ENCODE results near the gene METRNL. TPM values are rescaled to one million over a fixed set of nuclear protein-coding genes. Genes with fewer than 3 reads are reported as not detected.

METRNL gene
- polyA plus RNA-seq, 3 donors: 34.3 to 65.4 (median 61.8) TPM

DNA sequence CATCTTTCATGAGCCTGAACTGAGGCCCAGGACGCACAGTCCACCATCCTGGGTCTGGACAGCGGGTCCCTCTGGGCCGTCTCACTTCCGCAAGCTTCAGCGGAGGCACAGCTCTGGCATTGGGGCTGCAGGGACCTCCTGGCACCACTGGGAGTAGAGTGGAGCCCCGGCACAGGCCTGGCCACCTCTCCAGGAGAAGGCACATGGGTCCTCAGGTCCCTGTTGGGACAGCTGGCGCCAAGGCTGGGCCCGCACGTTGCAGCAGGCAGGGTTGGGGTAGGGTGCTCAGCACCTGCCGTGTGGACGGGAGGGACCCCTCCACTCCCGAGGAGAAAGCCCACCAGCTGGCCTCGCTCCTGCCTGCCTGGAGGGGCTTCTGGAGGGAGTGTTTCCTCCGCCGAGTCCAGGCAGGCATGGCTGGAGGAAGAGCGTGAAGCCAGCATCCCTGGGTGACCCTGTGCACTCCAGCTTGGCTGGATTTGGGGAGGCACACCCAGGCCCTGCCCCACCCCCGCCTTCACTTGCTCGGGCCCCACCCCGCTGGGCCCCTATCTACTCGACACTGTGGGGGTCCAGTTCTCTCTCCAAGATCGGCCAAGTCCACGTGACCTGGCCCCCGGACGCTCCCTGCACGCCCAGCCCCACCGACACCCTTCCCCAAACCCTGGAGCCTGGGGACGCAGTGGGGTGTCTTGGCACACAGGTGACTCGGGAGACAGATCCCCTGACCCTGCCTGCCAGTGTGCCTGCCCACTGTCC is 6.6 kb upstream of the METRNL start:
- DNase-seq (ENCODE audit: extremely low read depth in 1 of 11, low read depth in 9 of 11, low spot score in 4 of 11): no peak

DNA sequence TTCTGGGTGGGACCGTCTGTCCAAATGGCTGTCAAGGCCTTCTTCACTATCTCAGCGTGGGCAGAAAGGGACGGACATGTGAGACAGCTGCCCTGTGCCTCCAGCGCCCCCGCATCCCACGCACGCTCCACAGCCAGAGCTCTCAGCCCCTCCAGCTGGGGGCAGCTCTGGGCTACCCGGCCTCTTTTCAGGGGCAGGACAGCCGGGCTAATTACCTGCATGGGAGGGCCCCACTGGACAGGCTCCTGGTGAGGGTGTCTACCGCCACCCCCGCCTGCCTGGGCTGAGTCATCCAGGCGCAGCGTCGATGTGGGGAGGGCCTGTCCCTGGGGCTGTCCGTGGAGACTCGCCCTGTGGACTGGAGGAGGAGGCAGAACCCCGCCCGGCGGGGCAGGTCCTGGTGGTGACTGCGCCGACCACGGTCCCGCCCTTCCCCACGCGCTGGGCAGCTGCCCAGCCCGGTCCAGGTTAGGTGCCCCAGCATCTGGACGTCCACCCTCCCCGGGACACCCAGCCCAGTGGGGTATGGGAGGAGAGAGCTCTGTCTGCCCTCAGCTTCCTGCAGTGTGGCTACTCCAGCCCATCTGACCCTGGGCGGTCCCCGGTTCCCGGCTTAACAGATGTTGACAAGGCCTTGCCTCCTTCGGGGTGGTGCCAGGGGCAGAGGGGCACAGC is 5.9 kb upstream of the METRNL start:
- DNase-seq (ENCODE audit: extremely low read depth in 1 of 11, low read depth in 9 of 11, low spot score in 4 of 11): no peak

DNA sequence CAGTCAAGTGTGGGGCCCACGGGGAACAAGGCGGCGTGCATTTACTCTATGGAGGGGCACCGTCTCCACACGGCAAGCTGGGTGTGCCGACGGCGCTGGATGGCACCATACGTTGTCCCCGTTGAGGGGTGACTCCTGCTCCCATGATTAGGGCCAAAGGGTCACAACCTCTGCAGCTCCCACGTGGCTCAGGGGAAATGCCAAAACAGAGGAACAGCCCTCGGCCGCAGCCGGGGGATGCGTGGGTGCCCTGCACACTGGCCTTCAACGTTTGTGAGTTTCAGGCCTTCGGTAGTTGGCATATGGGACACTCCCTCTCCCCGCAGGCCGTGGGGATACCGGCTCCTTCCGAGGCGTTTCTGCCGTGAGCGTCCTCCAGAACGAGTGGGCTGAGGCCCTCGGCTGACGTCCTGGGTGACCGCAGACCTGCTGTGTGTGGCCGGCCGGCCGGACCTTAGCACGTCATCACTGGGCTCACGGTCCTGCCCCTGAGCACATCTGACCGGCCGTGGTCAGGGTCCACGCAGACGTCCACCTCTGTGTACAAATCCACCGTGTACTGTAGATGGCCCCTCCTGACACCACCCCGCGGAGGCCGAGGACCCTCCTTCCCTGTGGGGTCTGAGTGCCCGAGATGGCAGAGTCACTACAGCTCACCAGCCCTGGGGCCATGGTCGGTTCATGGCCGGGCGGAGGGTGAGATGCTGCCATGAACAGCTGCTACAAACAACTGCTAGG is 4.8 kb upstream of the METRNL start:
- no peak for DNase-seq (ENCODE audit: extremely low read depth in 1 of 11, low read depth in 9 of 11, low spot score in 4 of 11)

DNA sequence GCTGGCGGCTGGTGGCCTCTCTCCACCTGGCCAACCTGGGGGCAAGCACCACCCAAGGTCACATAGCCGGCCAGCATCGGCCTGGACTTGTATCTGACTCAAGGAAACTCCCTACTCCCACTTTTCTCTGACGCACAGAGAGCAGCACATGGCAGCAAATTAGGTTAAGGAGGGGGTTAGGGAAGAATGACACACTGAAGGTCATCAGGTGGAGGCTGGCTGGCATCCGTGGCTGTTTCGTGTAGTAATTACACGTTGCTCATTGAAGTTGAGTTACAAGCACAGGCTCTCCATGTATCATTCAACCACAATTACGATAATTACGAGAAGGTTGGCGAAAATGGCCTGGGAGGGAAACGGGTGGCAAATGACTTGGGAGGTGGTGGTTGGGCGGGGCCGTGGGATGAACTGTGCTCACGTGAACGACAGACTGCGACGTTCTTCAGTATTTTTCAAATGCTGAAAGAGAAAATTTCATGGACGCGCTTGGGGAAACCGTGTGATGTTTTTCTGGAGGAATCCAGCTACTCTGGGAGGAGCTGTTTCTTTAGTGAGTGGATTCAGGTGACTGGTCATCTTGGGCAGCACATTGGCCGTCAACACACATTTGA is 4.0 kb upstream of the METRNL start:
- DNase-seq (ENCODE audit: extremely low read depth in 1 of 11, low read depth in 9 of 11, low spot score in 4 of 11): no peak

DNA sequence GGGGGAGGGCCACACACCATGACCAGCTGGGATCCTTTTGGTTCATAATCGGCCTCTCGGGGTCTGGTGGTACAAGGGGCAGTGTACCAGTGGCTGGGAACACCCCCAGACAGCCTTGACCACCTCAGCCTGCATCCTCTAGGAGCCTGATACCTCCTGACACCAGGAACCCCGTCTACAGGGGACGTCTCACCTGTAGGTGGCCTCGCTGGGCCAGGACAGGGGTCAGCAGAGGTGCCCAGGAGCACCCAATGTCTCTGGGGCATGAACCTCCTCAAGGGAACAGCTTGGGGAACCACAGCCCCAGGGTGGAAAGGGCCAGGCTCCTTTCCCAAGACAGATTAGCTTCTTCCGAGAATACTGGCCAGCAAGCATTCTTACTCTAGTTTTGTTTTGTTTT is 2.5 kb upstream of the METRNL start:
- no peak for DNase-seq (ENCODE audit: extremely low read depth in 1 of 11, low read depth in 9 of 11, low spot score in 4 of 11)

DNA sequence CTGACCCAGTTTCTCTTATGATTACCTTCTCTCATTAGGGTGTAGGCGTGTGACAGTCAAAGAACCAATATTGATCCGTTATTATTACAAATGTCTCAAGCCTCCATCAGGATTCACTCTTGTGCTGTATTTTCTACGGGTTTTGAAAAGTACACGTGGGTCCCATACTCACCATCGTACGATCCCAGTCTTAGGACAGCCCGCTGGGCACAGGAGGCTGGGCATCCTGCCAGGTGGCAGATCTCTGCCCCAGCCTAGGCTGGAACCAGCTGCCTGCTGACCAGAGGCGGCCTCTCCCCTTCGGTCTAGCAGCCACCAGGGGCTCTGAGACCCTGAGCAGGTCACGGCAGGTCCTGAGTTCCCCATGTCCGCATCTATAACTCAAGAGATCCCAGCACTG is 2.0 kb upstream of the METRNL start:
- no peak for DNase-seq (ENCODE audit: extremely low read depth in 1 of 11, low read depth in 9 of 11, low spot score in 4 of 11)

DNA sequence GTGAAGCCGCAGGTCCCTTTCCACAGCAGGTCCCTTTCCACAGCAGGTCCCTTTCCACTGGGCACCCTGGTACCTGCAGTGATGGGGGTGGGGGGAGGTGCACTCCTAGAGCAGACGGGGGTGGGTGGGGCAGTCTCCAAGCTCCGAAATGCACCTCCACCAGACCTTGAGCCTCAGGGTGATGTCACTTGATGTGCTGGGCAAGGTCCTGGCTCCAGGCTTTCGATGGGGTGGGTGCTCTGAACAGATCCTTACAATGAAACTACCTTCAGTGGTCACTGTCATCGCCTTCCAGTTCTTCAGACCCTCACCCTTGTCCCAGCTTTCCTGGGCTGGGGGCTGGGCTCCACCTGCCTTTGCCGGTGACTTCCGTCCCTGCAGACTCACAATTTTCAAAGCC is 1.5 kb upstream of the METRNL start:
- no peak for DNase-seq (ENCODE audit: extremely low read depth in 1 of 11, low read depth in 9 of 11, low spot score in 4 of 11)

DNA sequence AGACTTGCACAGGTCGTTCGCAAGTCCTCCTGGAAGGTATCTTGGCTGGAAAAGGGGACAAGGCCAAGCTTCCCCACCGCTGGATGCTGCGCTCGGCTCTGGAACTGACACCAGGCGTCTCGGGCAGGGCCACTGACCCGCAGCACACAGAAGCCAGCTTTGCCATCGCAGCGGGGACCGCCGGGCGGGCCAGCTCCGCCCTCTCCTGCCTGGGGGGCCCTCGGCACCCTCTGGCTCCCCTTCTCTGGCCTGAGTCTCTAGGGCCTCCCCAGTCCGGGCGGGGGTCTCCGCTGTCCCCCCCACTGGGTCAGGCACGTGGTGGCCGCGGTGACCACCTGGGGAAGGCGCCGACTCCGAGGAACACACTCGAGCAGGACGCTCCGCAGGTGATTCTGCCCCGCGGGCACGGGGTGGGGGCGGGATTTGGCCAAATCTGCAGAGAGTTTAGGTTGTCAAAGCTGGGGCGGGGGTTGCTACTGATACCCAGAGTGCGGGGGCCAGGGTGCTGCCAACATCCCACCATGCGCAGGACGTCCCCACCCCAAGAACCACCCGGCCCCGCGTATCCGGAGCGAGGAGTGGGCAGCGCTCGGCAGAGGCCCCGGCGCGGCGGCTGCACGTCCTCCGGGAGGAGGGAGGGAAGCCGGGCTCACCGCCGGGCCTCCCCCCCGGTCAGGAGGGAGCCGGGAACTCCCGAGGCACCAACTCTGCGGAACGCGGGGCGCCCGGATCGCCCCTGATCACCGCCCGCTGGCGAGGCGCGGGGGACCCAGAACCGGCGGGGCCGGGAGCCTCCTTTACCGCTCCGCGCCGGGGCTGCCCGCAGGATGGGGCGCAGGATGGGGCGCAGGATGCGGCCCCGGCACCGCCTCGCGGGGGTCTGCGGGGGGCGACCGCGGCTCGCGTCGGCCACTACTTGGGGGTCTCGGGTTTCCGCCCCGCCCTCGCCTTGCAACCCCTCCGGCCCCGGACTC is 744 bp upstream of the METRNL start:
- DNase-seq (ENCODE audit: extremely low read depth in 1 of 11, low read depth in 9 of 11, low spot score in 4 of 11): no peak

DNA sequence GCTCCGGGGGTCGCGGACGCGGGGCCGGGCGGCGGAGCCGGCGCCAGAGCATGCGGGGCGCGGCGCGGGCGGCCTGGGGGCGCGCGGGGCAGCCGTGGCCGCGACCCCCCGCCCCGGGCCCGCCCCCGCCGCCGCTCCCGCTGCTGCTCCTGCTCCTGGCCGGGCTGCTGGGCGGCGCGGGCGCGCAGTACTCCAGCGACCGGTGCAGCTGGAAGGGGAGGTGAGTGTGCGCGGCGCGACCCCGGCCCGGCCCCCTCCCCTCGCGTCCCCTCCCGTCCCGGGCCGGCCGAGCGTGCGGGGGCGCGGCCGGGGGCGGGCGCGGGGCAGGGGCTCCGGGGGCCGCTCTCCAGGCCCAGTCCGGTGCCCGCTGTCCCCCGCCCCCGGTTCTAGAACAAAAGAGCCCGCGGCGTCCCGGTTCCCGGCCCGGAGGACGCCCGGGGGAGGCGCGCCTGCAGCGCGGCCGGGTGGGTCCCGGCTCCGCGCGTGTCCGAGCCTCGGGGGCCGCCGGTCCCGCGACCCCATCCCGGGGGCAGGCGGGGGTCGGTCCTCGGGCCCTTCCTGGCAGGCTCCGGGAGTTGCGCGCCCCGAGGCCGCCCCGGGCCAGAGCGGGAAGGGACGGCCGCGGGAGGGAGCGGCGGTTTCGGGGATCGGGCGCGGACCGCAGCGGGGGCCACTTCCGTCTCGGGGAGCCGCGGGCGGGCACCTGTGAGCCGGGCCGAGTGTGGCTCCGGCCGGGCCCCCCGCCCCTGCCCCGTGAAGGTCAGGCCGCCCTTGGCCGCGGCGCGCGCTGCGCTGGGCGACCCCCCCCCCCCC is 563 bp downstream of the METRNL start:
- DNase-seq (ENCODE audit: extremely low read depth in 1 of 11, low read depth in 9 of 11, low spot score in 4 of 11): no peak

DNA sequence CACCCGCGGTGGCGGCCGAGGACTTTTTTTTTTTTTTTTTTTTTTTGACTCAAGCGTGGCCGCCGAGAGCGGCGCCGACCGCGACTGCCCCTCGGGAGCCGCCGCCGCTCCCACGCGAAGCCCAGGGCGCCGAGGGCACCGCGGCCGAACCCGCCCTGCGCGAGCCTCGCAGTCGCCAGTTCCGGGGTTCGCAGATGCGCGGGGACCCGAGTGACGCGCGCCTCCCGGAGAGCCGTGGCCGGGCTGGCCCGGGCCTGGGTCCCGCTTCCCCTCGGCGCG is 1.1 kb downstream of the METRNL start:
- no peak for DNase-seq (ENCODE audit: extremely low read depth in 1 of 11, low read depth in 9 of 11, low spot score in 4 of 11)

DNA sequence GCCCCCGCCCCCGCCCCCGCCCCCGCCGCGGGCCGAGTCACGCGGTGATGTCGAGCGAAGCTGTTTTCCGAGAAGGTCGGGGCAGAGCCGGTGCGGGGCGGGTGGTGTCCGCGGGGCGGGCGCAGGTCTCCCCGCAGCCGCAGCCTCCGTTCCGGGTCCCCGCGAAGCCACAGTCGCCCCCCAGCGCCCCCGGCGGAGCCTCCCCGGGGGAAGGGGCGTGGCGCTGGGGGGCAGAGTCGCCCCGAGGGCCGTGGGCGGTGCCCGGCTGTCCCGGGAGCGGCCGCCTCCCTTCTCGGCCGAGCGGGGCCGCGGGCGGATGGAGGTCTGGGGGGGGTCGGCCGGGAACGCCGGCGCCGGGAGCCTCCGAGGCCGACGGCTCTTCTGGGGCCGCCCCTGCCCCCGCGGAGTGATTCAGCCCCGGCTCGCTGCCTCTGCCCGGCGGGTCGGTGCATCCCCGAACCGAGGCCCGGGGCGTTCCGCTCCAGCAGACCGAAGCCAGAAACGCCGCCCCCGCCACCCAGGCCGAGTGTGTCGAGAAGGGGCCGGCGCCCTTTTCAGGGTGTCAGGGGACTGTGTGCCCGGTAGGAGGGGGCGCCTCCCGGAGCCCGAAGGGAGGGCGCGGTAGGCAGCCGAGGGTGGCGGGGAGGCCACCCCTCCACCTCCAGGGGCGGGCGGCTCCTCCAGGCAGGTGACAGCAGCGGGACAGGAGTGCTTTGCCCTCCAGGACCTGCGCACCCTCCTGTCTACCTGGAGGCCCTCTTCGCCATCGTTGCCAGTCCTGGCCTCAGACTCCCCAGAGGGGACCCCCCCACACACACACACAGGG is 1.7 kb downstream of the METRNL start:
- no peak for DNase-seq (ENCODE audit: extremely low read depth in 1 of 11, low read depth in 9 of 11, low spot score in 4 of 11)

DNA sequence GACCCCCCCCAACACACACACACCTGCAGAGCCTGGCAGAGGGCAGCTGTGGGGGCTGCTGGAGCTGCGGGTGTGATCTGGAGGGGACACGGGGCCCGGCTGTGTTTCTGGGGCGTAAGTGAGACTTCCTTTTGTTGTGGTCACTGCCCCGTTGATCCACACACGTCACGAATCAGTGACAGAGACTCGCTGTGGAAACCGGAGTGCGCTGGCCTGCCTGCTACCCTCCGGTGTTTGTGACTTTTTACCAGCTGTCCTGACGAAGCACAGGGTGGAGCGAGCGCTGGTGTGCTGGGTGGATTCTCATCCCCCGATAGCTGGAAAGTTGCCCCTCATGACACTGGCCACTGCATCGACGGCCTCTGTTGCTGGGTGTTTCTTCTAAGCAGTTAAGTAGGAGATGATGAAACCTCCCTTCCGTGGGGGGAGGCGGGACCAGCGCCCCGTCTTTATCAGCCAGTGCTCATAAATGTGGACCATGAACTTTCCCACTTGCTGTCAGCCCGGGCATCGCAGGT is 2.3 kb downstream of the METRNL start:
- no peak for DNase-seq (ENCODE audit: extremely low read depth in 1 of 11, low read depth in 9 of 11, low spot score in 4 of 11)

DNA sequence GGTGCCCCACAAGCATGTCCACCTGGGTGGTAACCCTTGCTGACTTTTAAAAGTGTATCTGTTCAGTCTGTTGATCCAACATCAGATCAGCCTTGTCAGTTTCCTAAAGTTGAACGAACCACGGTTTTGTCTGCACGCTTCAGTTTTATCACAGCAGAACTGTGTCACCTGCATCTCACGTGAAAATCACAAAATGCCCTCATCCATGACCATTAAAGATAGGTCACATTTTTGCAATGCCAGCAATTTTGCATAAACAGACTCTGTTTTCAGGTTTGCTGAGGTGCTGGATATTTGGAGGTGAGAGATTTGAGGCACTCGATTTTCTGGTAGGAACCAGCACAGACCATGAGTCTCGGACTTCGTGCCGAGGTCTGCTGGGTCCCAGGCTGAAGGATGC is 3.0 kb downstream of the METRNL start:
- no peak for DNase-seq (ENCODE audit: extremely low read depth in 1 of 11, low read depth in 9 of 11, low spot score in 4 of 11)

DNA sequence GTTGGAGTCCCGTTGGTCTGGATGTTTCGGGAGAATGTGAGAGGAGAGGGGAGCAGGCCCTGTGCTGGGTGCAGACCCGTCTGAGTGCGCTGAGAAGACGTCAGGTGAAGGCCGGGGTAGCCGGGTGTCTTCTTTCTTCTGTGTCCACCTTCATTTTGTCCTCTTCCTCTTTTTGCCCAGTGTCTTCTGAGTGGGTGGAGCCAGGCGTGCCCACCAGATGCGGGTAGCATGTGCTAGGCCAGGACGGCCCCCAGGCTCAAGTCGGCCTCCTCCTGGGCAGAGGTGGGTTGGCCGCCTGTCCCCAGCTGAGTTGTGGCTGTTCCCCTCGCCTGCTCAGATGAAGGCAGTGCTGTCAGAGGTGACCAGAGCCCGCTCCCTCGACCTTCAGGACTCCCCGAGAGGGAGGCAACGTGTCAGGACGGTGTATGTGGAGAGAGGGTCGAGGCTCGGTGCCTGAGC is 3.5 kb downstream of the METRNL start:
- DNase-seq (ENCODE audit: extremely low read depth in 1 of 11, low read depth in 9 of 11, low spot score in 4 of 11): no peak

DNA sequence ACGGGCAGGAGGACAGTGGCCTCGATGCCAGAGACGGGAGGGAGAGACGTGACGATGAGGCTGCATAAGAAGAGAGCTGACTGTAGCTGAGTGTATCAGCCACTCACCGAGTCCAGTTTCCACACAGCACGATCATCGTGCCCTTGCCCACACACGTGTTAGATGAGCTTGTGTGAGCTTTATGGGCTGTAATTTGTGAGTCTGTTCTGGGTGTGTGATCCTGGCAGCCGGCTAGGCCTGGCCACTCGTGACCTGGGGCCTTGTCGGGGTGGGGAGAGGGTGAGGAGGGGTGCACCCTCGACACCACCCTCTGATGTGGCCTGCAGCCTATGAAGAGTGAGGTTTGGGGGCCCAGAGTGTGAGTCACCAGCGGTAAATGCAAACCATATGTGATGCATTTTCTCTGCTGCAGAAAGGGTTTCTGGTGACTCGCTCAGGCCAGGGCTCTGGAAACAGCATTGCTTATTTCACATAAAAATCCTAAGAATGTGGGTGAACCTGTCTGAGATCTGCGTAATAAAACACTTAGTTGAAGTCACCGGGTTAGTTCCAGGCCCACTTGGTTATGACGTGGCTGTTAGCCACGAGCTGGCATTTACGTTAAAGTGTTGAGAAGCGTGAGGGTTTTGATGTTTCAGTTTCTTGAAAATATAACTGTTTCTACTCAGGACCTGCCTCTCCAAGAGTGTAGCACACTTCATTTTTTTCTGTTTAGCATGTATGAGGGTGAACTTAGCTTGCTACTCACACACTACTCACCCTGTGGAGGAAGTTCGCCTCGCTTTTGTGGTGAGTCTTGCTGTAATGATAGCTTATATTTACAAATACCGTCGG is 4.2 kb downstream of the METRNL start:
- peak in 2 of 11 donors; percentile 68 to 70 for DNase-seq (ENCODE audit: extremely low read depth in 1 of 11, low read depth in 9 of 11, low spot score in 4 of 11)

DNA sequence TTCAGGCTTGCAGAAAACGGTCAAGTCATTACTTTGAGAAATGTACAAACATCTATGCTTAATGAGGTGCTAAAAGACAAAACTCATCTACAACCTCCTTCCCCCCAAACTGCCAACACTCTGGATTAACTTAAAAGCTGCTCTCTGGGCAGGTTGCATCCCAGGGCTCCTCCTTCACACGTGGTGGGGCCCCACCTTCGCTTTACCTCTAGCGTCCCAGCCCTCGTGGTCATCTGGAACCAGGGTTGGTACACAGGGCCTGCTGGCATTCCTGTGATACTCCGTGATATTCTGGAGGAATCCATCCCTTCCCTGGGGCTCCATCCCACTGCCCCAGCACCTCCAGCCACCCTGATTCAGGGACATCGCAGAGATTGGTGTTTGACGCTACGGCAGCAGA is 4.8 kb downstream of the METRNL start:
- DNase-seq (ENCODE audit: extremely low read depth in 1 of 11, low read depth in 9 of 11, low spot score in 4 of 11): no peak
